GM12865 (cell line): ENCODE data around the gene CBX8.

ENCODE experiments used
- DNase-seq: peaks from one replicate; pipeline ENCODE4 v3.0.0; 2010; ENCODE audit warnings: low read depth
- H3K4me3 ChIP-seq: 2 replicates; pipeline ENCODE4 v1.5.1; 2011; ENCODE audit warnings: mild to moderate bottlenecking, low read depth, low read length, control low read depth
- TF ChIP-seq, protein P1 (sequence below): IDR thresholded peaks from 2 replicates; pipeline ENCODE4 v1.5.1; 2011; ENCODE audit warnings: low read length, control low read depth, low read depth, inconsistent platforms; ENCODE audit not compliant: insufficient read depth; ENCODE audit errors: missing control alignments

The CBX8 gene

DNA sequence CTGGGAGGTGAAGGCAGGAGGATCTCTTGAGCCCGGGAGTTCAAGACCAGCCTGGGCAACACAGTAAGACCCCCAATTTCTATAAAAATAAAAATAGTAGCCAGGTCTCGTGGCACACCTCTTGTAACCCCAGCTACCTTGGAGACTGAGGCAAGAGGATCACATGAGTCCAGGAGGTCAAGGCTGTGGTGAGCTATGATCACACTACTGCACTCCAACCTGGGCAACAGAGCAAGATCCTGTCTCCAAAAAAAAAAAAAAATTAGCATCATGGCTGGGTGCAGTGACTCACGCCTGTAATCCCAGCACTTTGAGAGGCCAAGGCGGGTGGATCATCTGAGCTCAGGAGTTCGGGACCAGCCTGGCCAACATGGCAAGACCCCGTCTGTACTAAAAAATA is 25.6 kb downstream of the CBX8 start:
- no peak overlapping the region for H3K4me3 ChIP-seq
- no peak for DNase-seq
- TF ChIP-seq, protein P1, sequence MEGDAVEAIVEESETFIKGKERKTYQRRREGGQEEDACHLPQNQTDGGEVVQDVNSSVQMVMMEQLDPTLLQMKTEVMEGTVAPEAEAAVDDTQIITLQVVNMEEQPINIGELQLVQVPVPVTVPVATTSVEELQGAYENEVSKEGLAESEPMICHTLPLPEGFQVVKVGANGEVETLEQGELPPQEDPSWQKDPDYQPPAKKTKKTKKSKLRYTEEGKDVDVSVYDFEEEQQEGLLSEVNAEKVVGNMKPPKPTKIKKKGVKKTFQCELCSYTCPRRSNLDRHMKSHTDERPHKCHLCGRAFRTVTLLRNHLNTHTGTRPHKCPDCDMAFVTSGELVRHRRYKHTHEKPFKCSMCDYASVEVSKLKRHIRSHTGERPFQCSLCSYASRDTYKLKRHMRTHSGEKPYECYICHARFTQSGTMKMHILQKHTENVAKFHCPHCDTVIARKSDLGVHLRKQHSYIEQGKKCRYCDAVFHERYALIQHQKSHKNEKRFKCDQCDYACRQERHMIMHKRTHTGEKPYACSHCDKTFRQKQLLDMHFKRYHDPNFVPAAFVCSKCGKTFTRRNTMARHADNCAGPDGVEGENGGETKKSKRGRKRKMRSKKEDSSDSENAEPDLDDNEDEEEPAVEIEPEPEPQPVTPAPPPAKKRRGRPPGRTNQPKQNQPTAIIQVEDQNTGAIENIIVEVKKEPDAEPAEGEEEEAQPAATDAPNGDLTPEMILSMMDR: no peak

DNA sequence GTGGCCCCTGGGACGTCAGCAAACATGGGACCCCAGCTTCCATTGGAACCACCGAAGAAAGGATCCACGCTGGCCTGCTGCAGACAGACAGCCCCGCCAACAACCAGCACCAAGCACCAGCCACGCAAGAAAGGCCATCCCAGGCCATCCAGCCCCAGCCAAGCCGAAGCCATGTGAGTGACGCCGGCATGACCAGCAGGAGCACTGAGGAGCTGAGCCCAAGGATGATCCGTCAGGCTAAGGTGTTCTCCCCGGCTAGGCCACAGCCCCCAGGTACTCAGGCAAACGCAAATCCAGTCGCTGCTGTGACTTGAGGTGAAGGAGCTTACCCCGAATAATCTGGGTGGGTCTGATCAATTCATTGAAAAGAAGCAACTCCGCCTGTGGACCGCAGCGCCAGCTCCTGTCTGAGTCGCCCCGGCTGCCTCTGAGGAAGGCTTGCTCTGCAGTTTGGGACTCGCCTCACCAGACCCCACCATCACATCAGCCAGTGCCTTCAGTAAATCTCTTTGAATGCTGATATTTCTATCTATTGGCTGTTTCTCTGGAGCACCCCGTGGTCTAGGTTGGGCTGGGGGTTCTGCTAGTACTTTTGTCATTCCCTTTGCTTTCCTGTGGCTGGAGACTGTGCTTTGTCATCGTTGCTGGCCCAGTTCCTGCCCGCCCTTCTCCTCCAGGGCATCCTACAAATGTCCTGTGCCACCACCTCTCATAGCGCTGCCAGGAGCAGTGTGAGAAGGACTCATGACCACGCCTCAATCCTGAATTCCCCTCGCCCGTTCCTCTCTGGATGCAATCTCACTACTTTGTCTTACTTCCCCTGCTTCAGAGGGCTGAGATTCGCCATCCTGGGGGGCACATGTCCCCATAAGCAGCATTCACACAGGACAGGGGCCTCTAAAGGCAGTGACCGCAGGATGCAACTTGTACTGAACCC is 27.0 kb downstream of the CBX8 start:
- no peak for DNase-seq
- TF ChIP-seq, protein P1: no peak
- no peak overlapping the region for H3K4me3 ChIP-seq

- H3K4me3 ChIP-seq: no peak overlapping the region
- TF ChIP-seq, protein P1: no peak
- DNase-seq: no peak
Observed at GRCh38 chr17:79765708-79766107, 31.2 kb downstream of the CBX8 start.

GRCh38 chr17:79761894-79762589 is 34.8 kb downstream of the CBX8 start:
- TF ChIP-seq, protein P1: no peak
- DNase-seq: no peak
- H3K4me3 ChIP-seq: no peak overlapping the region

GRCh38 chr17:79760197-79760906 is 36.5 kb downstream of the CBX8 start:
- no peak overlapping the region for H3K4me3 ChIP-seq
- TF ChIP-seq, protein P1: no peak
- peak; percentile 41 for DNase-seq

DNA sequence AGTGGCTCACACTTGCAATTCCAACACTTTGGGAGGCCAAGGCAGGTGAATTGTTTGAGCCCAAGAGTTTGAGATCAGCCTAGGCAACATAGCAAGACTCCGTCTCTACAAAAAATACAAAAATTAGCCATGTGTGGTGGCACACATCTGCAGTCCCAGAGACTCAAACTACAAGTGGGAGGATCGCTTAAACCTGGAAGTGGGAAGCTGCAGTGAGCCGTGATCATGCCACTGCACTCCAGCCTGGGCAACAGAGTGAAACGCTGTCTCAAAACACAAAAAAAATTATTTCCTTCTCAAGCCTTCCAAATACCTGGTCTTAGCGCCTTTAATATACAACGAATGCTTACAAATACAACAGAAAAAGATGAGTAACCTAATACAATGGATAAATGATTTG is 38.6 kb downstream of the CBX8 start:
- no peak overlapping the region for H3K4me3 ChIP-seq
- TF ChIP-seq, protein P1: no peak
- no peak for DNase-seq
